Activated T-cell treated with anti-CD3 and anti-CD28 coated beads for 48 hours (primary cell): ENCODE data around the gene SMIM23.

ENCODE experiments used
- DNase-seq: peaks from one replicate; pipeline ENCODE4 v3.0.0-alpha.2; 2020; ENCODE audit warnings: low read depth

Gene SMIM23

DNA sequence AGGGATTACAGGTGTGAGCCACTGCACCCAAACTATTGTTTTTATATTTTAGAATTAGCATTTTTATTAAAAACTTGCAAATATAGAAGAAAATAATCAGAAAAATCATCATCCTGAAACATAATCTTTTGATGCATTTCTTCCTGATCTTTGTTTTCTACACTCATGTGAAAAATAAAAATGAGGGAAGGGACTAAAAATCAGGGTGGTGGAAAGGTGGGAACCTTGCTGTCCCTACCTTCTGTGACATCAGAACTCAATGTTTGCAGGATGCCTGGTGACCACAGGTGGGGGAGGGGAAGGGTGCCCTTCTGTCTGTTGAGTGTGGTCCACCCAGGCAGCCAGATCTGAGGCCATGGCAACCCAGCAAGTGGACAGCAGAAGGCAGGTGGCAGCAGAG lies at the start of gene SMIM23:
Gene SMIM23 (plus strand): TSS at position 301 of the 400 bp plus-strand sequence. CDS start 55 bp downstream, at position 356.
- no peak for DNase-seq

DNA sequence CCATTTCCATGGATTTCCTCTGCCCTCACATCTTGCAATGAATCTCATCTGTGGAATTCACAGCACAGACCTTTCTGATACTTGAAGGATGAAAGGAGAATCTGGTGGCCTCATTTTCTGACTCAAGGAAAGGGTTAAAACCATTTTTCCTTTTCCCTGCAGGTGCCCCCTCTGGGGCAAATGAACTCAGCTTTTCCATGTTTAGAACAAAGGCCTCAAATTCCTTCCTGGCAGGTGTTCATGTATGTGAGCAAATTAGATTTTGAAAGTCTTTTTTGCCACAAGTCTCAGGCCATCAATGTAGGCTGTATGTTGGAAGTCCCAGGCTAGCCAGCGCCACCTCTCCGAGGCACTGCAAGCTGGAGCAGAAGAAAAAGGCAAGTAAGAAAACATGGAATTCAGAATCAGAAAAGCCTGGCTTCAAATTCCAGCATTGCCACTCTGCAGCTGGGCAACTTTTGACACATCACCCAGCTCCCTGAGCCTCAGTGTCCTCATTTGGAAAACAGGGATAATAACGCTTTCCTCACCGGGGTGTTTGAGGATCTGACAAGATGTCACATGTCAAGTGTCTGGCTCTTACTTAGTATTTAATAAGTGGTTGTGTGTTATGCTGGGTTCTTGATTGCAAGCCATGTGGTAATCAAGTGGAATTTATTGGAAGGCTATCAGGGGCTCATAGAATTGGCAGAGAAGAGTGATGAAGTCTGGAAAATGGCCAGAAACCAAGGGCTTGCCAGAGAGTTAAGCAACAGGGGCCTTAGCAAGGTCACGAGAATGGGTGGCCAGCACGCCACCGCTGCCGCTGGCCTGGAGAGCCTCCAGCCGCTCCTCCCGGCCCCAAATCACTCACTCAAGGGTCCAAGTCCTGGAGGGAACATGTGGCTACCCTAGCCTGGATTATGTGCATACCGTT lies 48.4 kb upstream of the SMIM23 start:
- DNase-seq: no peak

DNA sequence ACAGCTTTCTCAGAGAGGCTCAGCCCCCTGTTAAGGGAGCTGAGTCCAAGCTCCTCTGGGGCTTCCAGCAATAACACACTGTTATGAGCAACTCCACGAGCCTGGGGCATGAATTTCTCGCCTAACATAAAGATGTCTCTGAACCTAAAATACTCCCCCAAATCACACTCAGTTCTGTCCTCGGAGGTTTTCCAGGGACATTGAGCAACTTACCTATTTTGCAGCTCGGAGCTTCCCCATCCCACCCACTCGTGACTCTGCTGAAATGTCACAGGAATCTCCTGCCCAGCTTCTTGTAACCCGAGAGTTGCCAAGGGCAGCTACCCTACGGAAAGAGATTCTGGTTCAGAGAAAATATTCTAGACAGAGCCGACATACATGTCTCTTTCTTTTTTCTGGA lies 47.1 kb upstream of the SMIM23 start:
- no peak for DNase-seq

DNA sequence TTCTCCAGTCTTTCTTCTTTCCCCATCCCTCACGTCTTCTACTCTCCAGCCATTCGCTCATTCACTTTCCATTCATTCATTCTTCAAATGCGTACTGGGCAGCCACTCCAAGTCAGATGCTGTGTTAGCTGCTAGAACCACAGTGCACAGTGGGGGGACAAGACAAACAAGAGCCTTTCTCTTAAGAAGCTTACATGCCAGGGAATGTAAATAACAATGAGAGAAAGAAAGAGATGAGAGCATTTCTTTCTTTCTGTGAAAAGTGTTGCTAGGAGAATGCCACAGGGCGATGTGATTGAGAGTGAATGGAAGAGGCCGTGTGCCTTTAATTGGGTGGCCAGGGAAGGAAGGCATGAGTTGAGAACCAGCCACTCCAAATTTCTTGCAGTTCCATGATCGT lies 46.3 kb upstream of the SMIM23 start:
- no peak for DNase-seq

DNA sequence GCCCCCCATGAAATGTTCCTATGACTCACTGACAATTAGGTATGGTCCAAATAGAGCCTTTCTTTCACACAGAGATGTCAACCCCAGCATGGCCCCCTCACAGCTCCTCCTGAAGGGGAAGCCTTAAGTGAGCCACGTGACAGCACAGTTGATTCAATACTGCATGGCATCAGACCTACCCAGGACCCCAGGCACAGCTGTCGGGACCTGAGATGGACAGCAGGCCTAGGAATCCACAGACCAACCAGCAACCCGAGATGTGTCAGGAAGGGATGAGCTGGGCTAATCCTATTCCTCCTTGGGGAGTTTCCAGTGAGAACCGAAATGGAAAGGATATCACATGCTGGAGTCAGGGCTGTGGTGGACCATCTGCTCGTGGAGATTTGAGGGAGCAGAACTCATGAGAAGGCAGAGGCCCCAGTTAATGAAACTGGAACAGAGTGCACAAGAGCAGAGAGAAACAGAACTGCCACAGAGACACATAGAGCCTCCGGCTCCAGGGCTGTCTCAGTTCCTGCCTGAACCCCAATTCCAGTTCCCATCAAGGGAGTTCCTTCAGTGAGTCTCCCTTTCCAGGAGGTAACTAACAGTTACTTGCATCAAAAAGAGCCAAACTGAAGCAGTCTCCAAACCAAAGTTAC lies 42.1 kb upstream of the SMIM23 start:
- DNase-seq: no peak

DNA sequence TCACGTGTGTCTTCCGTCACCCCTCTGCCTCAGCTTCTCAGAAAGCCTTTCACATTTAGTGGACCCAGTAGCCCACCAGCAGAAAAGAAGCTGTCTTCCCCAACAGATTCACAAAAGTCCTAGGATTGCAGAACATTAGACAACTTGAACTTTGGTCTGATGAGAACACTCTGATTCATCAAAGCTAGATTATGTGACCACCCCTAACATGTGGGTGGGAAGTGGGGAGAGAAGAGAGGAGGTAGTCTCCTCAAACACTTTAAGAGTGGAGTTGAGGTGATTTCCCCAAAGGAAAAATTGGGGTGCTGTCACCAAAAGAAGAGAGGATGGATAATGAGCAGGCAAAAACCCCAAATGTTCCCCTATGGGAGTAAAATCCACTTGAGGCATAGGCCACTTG lies 41.4 kb upstream of the SMIM23 start:
- DNase-seq: no peak

DNA sequence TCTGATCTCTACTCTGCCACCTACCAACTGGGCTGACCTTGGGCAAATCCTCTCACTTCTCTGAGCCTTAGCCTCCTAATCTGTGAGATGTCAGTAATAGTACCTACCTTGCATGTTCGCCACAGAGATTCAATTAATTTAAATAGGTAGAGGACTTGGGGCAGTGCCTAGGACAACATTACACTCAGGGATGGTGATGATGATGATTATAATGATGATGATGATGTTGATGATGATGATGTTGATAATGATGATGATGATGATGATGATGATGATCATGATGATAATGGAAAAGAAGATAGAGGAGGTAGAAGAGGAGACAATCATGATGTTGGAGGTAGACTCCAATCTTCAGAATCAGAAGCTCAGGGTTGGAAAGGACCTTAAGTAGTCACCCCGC lies 40.7 kb upstream of the SMIM23 start:
- no peak for DNase-seq

DNA sequence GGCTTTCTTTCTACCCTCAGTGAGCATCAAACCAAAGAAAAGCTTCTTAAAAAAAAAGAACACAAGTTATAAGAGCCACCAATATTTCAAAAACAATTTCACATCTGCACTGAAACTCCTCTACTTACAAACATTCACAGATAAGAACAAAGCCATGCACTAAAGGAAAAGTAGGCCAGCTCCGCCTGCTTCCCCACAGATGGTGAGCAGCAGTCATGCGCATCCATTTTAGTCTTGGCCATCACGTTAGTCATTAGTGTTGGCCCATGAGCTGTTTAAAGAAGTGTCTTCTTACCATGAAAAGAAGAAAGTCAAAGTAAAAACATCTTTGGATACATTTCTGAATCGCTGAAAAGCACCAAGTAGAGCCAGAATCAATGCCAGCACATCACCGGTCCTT lies 40.0 kb upstream of the SMIM23 start:
- no peak for DNase-seq

DNA sequence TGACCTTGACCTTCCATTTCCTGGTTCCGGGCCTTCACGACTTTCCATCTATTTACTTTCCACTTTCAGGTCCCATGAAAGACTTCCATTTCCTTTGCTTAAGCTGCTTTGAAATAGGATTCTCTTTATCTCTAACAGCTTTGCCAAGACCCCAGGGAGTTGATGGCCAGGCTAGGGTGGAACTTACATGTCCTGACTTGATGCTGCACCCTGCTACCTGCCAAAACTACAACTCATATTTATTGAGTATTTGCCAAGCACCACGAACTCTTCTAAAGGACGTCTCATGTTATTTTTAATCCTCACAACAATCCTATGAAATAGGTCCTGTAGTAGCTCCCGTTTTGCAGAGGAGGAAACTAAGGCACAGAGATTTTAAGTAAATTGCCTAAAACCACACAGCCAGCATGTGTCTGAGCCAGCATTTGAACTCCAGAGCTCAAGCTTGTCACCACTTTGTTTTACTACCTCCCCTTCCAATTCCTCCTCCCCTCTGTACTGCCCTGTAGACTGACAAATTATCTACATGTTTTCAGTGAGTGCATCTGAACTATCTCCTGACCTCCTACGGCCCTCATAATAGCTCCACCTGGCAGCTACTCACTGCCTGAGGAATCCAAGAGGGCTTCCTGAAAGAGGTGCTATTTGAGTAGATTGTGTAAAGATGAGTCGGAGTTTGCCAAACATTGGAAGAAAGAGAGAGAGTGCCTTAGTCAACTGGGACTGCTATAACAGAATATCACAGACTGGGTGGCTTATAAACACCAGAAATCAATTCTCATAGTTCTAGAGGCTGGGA lies 38.4 kb upstream of the SMIM23 start:
- DNase-seq: no peak

DNA sequence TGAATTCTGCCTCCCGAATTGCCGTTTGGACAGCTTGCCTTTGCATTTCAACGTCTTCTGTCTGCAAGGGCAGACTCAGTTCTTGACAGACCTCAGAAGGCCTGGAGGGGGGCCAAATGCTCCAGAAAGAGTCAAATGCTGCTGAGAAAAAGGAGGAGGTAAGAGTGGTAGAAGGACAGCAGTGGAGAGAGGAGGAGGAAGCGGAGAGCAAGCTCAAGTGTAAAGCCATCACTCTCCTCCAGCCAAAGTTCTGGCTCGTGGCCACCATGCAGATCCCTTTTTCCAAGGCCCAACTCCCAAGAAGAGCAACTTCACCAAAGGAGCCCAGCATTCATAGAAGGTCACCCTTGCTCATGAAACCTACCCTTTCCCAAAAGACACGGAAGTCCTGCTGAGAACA lies 36.9 kb upstream of the SMIM23 start:
- no peak for DNase-seq

DNA sequence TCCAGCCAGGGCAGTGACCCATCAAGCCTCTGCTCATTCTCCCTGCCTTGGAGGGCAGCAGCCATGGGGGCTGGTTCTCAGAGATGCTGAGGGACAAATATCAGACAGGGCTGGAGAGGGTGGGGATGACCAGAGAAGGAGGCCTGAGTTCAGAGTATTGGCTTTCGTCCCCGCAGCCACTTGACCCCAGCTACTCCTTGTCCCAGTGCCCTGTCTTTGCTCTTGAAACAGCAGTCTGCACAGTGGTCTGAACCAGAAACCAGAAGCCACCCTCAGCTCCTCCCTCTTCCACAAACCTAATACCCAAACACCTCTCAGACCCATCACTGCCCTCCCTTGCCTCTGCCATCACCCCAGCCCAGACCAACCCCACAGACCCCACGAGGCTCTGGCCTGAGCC lies 36.3 kb upstream of the SMIM23 start:
- DNase-seq: no peak

DNA sequence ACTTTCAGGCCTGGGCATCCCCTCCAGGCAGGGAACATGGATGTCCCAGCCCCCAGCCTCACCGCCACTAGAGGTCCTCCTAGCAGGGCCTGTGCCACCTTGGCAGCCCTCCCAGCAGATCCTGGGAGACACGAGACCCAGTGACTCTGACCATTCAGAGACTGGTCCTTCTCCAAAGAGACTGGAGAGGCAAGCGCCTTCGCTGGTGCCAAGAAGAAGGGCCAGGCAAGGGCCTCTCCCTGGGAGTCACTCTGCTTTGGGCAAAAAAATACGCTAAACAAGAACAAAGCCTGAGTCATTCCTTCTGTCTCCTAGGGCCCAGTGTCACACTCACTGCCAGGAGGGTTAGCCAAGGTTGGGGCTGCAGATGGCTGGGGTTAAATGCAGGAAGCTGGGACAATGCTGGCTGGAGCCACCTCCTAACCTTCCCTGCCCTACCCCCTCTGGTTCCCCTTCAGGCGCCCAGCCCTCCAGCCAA lies 35.3 kb upstream of the SMIM23 start:
- no peak for DNase-seq

DNA sequence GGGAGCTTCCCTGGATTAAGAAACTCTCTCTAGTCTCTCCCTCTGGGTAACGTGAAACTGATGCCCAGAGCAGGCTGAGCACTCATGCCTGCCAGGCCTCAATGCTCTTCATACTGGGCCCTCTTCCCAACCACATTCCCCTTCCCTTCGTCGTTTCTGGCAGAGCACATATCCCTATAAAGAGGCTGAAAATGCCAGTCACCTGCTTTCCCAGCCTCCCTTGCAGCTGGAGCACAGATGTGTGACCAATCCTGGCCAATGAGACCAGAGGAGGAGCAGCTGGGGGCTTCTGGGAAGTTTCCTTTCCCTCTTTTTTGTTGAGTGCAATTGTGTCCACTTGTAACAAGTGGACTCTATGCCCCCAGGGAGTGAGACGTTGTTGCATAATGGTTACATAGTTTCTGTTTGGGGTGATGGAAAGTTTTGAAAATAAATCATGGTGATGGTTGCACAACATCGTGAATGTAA lies 30.2 kb upstream of the SMIM23 start:
- no peak for DNase-seq

DNA sequence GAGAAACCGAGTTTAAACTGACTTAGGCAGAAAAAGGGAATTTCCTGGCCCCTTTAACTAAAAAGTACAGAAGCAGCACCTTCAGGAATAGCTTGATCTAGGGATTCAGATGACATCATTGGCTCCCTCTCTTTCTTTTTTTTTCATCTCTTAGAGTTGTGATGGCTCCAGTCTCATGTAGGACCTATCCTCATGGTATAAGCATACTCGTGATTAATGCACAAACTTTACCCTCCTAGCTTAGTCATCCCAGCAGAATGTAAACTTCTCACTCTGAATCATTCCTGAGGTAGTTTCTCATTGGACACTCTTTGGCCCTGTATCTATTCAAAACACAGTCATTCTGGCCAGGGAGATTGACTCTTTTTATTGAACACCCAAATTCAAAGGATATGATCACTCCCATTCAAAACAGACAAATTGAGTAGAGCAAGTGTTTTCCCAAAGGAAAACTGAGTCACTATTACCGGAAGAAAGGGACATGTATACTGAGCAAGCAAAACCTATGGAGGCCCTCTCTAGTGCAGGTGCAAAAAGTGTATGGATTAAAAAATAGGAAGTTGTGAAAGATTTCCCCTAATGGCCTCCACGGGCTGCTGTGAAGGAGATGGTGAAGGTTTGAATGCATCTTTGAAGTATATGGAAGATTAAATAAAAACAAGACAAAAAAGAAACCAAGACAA lies 27.6 kb upstream of the SMIM23 start:
- no peak for DNase-seq

DNA sequence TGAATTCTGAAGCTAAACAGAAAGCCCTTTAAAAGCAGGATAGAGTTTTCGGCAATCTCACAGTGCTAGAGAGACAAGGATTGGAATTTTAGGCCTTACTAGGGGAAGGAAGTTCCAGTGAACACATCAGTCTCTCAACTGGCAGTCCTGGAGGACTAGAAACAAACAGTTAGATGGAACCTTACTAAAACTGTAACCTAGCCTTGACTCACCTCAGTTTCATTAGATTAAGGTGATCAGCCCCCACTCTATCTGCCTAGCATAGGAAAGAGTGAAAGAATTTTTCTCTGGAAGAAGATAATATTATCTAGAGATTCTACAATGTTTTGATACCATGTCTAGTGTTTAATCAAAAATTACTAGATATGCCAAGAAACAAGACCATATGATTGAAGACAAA lies 25.8 kb upstream of the SMIM23 start:
- DNase-seq: no peak

DNA sequence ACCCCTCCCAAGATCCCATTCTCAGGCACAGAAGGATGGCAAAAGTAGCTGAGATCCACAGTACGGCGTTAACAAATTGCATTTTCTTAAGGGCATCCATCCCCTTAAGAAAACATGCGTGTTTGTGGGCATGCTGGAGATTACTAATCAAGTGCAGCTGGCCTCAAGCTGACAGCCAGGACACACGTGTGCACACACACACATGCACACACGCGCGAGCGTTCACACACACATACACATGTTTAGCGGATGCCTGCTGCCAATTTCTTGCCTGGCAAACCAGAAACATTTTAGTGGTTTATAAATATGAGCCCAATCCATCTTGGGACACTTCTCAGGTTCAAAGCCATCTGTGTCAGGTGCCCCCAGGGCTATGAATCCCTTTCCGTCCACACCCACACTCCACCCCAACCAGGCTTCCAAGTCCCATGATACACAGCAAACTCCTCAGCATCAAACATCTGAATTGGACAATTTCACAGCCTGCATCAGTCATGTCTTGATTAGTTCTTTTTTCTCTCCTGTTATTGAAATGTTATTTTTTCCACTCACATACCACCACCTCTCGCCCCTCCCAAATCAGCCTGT lies 23.5 kb upstream of the SMIM23 start:
- DNase-seq: no peak

DNA sequence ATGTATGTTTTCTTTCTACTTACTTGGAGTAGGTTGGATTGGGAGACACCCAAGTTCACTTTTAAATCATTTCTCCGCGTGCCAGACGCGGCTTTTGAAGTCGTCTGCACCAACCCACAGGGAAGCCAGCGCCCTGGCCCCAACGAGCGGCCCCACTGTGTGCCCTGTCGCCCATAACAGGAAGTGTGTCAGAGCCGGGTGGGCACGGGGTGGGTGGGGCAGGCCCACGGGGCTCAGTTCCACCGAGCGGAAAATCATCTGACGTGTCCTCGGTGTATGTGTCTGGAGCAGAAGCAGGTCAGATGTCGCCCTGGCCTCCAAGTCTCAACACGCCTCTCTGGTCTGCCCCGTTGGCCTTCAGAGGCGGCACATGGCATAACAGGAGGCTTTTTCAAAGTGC lies 22.7 kb upstream of the SMIM23 start:
- no peak for DNase-seq

DNA sequence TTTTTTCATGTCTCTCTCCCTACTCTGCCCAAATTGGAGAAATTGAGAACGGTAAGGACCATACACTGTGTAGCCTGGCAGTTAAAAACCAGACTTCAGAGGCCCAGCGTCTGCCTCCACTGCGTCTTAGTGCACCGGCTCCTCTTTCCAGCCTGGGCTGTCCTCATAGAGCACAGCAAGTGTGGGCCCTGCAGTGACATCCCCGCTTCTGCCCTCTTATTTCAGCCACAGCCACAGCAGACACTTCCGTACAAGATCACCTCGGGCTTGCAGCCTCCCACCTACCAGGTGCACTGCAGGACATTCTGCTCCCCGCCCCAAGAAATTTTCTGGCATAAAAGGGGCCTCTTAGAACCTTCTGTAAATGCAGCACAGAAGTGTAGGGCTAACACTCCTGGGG lies 21.4 kb upstream of the SMIM23 start:
- no peak for DNase-seq

DNA sequence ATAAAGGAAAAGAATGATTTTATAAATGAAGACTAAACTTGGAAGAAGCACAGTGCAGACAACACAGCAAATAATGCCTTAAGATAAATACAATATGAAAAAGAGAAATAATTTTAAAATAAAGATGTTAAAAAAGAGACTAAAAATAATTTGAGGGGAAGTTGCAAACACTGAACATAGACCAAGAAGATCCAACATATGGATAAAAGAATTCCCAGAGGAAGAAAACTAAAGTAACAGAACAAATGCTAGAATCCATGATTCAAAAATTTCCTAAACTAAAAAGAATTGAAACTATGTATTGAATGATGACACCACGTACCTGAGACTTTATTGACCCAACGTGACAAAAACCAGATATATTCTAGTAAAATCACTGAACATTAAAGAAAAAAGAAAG lies 18.7 kb upstream of the SMIM23 start:
- DNase-seq: no peak

DNA sequence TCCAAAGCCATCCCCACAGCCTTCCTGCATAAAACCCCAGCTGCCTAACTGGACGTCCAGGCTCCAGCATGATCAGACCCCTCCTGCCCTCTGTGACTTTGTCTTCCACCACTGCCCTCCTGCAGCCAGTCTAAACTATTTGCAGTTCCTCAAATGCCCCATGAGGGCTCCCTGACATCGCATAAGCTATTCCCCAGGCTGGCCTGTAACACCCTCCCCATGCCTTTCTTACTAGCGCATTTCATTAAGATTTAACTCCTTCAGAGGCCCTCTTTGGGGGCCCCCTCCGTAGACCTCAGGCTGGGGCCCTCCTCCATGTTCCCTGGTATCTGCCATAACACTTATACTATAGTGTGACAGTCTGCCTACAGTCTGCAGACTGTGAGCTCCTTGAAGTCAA lies 15.5 kb upstream of the SMIM23 start:
- DNase-seq: no peak

DNA sequence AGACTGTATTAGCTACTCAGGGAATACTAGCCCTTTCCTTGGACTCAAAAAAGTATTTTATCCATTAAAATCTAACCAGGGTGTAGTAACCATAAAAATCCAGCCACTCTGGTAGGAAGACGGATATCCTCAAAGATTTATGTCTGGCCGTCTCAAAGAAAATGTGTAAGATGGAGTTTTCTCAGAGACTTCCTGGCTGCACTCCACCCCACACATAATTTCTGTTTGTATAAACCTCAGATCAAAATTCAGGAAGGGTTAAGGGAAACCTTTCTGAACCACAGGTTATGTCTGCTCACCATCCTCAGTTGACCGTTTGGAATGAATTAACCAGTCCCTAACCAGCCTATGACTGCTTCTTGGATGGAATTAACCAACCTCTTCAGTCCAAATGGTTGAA lies 13.8 kb upstream of the SMIM23 start:
- no peak for DNase-seq

DNA sequence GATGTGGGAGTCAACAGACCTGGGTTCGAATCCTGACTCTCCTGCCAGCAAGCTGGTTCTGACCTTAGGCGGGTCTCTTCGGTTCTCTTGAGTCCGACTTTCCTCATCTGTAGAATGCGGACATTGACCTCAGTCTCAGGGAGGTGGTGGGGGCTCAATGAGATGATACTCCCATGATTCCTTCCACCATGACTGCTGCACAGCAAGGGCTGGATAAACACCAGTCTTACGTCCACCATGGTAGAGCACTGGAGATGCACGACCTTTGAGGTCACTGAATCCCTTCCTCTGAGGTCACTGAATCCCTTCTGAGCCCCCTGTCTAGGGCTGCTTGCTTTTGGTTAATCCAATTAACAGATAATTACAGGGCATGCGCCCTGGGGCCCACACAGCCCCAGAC lies 12.5 kb upstream of the SMIM23 start:
- no peak for DNase-seq
